Effector memory CD8-positive, alpha-beta T cell (primary cell): ENCODE measurements around the gene ZMYM5.
"Not testable (repeated sequence)": the region's sequence is repeated elsewhere in the genome, so short reads cannot be mapped to it uniquely, and the experiment has no call there.

Experiments
- ATAC-seq: fragments of 150-1000 bp; cut with Tn5 transposase; replicated peaks from 2 replicates; pipeline ENCODE4 v1.10.0; 2021; ENCODE audit warnings: mild to moderate bottlenecking, moderate library complexity
- DNase-seq, 3 experiments: peaks; one replicate each; pipeline ENCODE4 v3.0.0; 2021
- H3K27ac Mint-ChIP-seq, 2 donors: one replicate each; pipeline ENCODE4 v1.8.0; 2022; ENCODE audit warnings: mild to moderate bottlenecking in 2 of 2, mixed read lengths in 2 of 2, moderate library complexity in 2 of 2
- H3K27me3 Mint-ChIP-seq, 2 donors: one replicate each; pipeline ENCODE4 v1.8.0; 2022; ENCODE audit warnings: mixed read lengths in 2 of 2
- H3K36me3 Mint-ChIP-seq: one replicate; pipeline ENCODE4 v1.8.0; 2022; ENCODE audit warnings: mild to moderate bottlenecking, moderate library complexity, mixed read lengths; ENCODE audit not compliant: insufficient read depth
- H3K4me1 Mint-ChIP-seq, 2 donors: one replicate each; pipeline ENCODE4 v1.8.0; 2022; ENCODE audit warnings: low read depth in 2 of 2, mixed read lengths in 2 of 2
- H3K4me3 Mint-ChIP-seq, 2 donors: one replicate each; pipeline ENCODE4 v1.8.0; 2022; ENCODE audit warnings: mild to moderate bottlenecking in 2 of 2, mixed read lengths in 2 of 2, moderate library complexity in 2 of 2
- H3K9me3 Mint-ChIP-seq, 2 donors: one replicate each; pipeline ENCODE4 v1.8.0; 2022; ENCODE audit warnings: mixed read lengths in 2 of 2

The ZMYM5 gene

GRCh38 chr13:19860884-19861655 lies 2.4 kb downstream of the ZMYM5 start:
- DNase-seq (no peak), ATAC-seq (no peak)
- H3K4me3 Mint-ChIP-seq, result peak overlapping the region; percentile 97
- no peaks in the 10 kb centered on the region for H3K9me3 Mint-ChIP-seq
- H3K36me3 Mint-ChIP-seq, result peaks cover 55% of the 10 kb centered on the region
- H3K27me3 Mint-ChIP-seq, result no peaks in the 10 kb centered on the region
- H3K27ac Mint-ChIP-seq, result peak overlapping the region in 1 of 2 donors; percentile 96
- H3K4me1 Mint-ChIP-seq, result peaks cover 29 to 45% of the 10 kb centered on the region in 2 donors

GRCh38 chr13:19857637-19858036 lies 5.8 kb downstream of the ZMYM5 start:
- peaks cover 29 to 49% of the 10 kb centered on the region in 2 donors for H3K4me1 Mint-ChIP-seq
- not testable (repeated sequence) for H3K9me3 Mint-ChIP-seq, H3K27me3 Mint-ChIP-seq, H3K27ac Mint-ChIP-seq, H3K4me3 Mint-ChIP-seq, ATAC-seq, DNase-seq
- H3K36me3 Mint-ChIP-seq, result peaks cover 49% of the 10 kb centered on the region

GRCh38 chr13:19852766-19853165 lies 10.7 kb downstream of the ZMYM5 start:
- peaks cover 7 to 29% of the 10 kb centered on the region in 2 donors for H3K4me1 Mint-ChIP-seq
- no peak overlapping the region for H3K27ac Mint-ChIP-seq

GRCh38 chr13:19845758-19846157 lies 17.7 kb downstream of the ZMYM5 start:
- Mint-ChIP-seq H3K27me3 (no peaks in the 10 kb centered on the region), H3K27ac (peak overlapping the region; percentile 41 to 63), H3K4me3 (no peak overlapping the region), H3K4me1 (peaks cover 3 to 10% of the 10 kb centered on the region in 2 donors), H3K9me3 (no peaks in the 10 kb centered on the region), H3K36me3 (peaks cover 68% of the 10 kb centered on the region)
- peak; percentile 31 for ATAC-seq
- DNase-seq, result no peak

More at GRCh38 chr13:19852766-19853165, 10.7 kb downstream of the ZMYM5 start:
- H3K27me3 Mint-ChIP-seq, result no peaks in the 10 kb centered on the region
- H3K9me3 Mint-ChIP-seq, result no peaks in the 10 kb centered on the region
- no peak for ATAC-seq
- peaks cover 63% of the 10 kb centered on the region for H3K36me3 Mint-ChIP-seq
- H3K4me3 Mint-ChIP-seq, result no peak overlapping the region
- no peak for DNase-seq

GRCh38 chr13:19838865-19839275 lies 24.6 kb downstream of the ZMYM5 start:
- Mint-ChIP-seq H3K4me3 (no peak overlapping the region), H3K27me3 (no peaks in the 10 kb centered on the region), H3K9me3 (no peaks in the 10 kb centered on the region), H3K36me3 (peaks cover 80% of the 10 kb centered on the region), H3K4me1 (peaks cover 0 to 5% of the 10 kb centered on the region in 2 donors), H3K27ac (peak overlapping the region in 1 of 2 donors; percentile 5)
- DNase-seq (no peak), ATAC-seq (no peak)

- Mint-ChIP-seq H3K27ac (no peak overlapping the region), H3K4me3 (no peak overlapping the region), H3K9me3 (no peaks in the 10 kb centered on the region), H3K27me3 (no peaks in the 10 kb centered on the region), H3K36me3 (peaks cover 85% of the 10 kb centered on the region), H3K4me1 (peaks cover 0 to 5% of the 10 kb centered on the region in 2 donors)
- ATAC-seq (no peak), DNase-seq (no peak)
Measured at GRCh38 chr13:19836472-19836871, 27.0 kb downstream of the ZMYM5 start.

GRCh38 chr13:19834704-19835103 lies 28.7 kb downstream of the ZMYM5 start:
- DNase-seq (no peak), ATAC-seq (no peak)
- Mint-ChIP-seq H3K9me3 (no peaks in the 10 kb centered on the region), H3K27me3 (no peaks in the 10 kb centered on the region), H3K36me3 (peaks cover 88% of the 10 kb centered on the region), H3K4me1 (peaks cover 0 to 2% of the 10 kb centered on the region in 2 donors), H3K27ac (peak overlapping the region; percentile 44 to 81), H3K4me3 (no peak overlapping the region)

- Mint-ChIP-seq H3K9me3 (no peaks in the 10 kb centered on the region), H3K27me3 (no peaks in the 10 kb centered on the region), H3K27ac (no peak overlapping the region), H3K4me3 (no peak overlapping the region), H3K36me3 (peaks cover 50% of the 10 kb centered on the region), H3K4me1 (peaks cover under 1 to 7% of the 10 kb centered on the region in 2 donors)
- no peak for ATAC-seq
- no peak for DNase-seq
Measured at GRCh38 chr13:19822673-19823072, 40.8 kb downstream of the ZMYM5 start.

- peaks cover 31% of the 10 kb centered on the region for H3K36me3 Mint-ChIP-seq
- H3K27ac Mint-ChIP-seq, result peak overlapping the region in 1 of 2 donors; percentile 38
- no peak for ATAC-seq
- DNase-seq, result peak in 1 of 3 experiments; percentile 10
- H3K27me3 Mint-ChIP-seq, result no peaks in the 10 kb centered on the region
- H3K4me3 Mint-ChIP-seq, result no peak overlapping the region
- H3K9me3 Mint-ChIP-seq, result no peaks in the 10 kb centered on the region
- peaks cover 1 to 5% of the 10 kb centered on the region in 2 donors for H3K4me1 Mint-ChIP-seq
Measured at GRCh38 chr13:19818223-19818842, 45.1 kb downstream of the ZMYM5 start.

GRCh38 chr13:19817510-19818158 lies 45.8 kb downstream of the ZMYM5 start:
- Mint-ChIP-seq H3K27me3 (no peaks in the 10 kb centered on the region), H3K4me1 (peaks cover 1 to 5% of the 10 kb centered on the region in 2 donors), H3K27ac (peak overlapping the region in 1 of 2 donors; percentile 38), H3K9me3 (no peaks in the 10 kb centered on the region), H3K4me3 (no peak overlapping the region), H3K36me3 (peaks cover 31% of the 10 kb centered on the region)
- no peak for DNase-seq
- no peak for ATAC-seq

GRCh38 chr13:19817106-19817505 lies 46.3 kb downstream of the ZMYM5 start:
- DNase-seq (no peak), ATAC-seq (peak; percentile 32)
- no peaks in the 10 kb centered on the region for H3K27me3 Mint-ChIP-seq
- no peak overlapping the region for H3K4me3 Mint-ChIP-seq
- no peak overlapping the region for H3K27ac Mint-ChIP-seq
- H3K9me3 Mint-ChIP-seq, result no peaks in the 10 kb centered on the region
- peaks cover 1 to 5% of the 10 kb centered on the region in 2 donors for H3K4me1 Mint-ChIP-seq
- peaks cover 29% of the 10 kb centered on the region for H3K36me3 Mint-ChIP-seq

- not testable (repeated sequence) for H3K9me3 Mint-ChIP-seq, H3K27me3 Mint-ChIP-seq, H3K4me1 Mint-ChIP-seq, ATAC-seq, H3K4me3 Mint-ChIP-seq, DNase-seq, H3K27ac Mint-ChIP-seq
- H3K36me3 Mint-ChIP-seq, result peaks cover 25% of the 10 kb centered on the region
Measured at GRCh38 chr13:19815842-19816241, 47.6 kb downstream of the ZMYM5 start.

GRCh38 chr13:19810996-19811881 lies 52.2 kb downstream of the ZMYM5 start:
- no peak overlapping the region for H3K4me3 Mint-ChIP-seq
- H3K9me3 Mint-ChIP-seq, result no peaks in the 10 kb centered on the region
- H3K27me3 Mint-ChIP-seq, result no peaks in the 10 kb centered on the region
- DNase-seq, result no peak
- H3K27ac Mint-ChIP-seq, result peak overlapping the region in 1 of 2 donors; percentile 44
- H3K4me1 Mint-ChIP-seq, result no peaks in the 10 kb centered on the region
- peaks cover 2% of the 10 kb centered on the region for H3K36me3 Mint-ChIP-seq
- ATAC-seq, result no peak
